Gastrocnemius medialis (tissue), 4 donors: ENCODE results near the gene MTIF3. TPM values are rescaled to one million over a fixed set of nuclear protein-coding genes. Genes with fewer than 3 reads are reported as not detected.

ENCODE experiments used
- ATAC-seq, 2 donors: fragments of 150-250 bp; one replicate each; pipeline ENCODE4 v1.9.1; 2016
- DNase-seq, 2 donors: peaks; one replicate each; pipeline ENCODE4 v3.0.0-alpha.2; 2019
- H3K27ac ChIP-seq, 4 donors: fragments of 200-600 bp; sonication (generic); 1 replicate in 1 of 4; 2 replicates in 3 of 4; pipeline ENCODE4 v1.5.1; 2016 to 2018; ENCODE audit warnings: mild to moderate bottlenecking in 2 of 4, moderate library complexity in 1 of 4
- H3K27me3 ChIP-seq, 3 donors: fragments of 200-600 bp; sonication (generic) in 2 of 3; 1 replicate in 1 of 3; 2 replicates in 2 of 3; pipeline versions ENCODE4 v1.5.1 to v1.6.0; 2016 to 2019; ENCODE audit warnings: mild to moderate bottlenecking in 1 of 3, moderate library complexity in 1 of 3
- H3K36me3 ChIP-seq, 2 donors: fragments of 200-600 bp; sonication (generic) in 1 of 2; one replicate each; pipeline ENCODE4 v1.5.1; 2017 to 2018
- H3K4me1 ChIP-seq, 2 donors: fragments of 200-600 bp; sonication (generic) in 1 of 2; one replicate each; pipeline ENCODE4 v1.5.1; 2016 to 2017; ENCODE audit warnings: mild to moderate bottlenecking in 2 of 2
- H3K4me3 ChIP-seq, 4 donors: fragments of 200-600 bp; sonication (generic) in 3 of 4; 1 replicate in 1 of 4; 2 replicates in 3 of 4; pipeline ENCODE4 v1.5.1; 2016 to 2019; ENCODE audit warnings: mild to moderate bottlenecking in 2 of 4
- H3K9me3 ChIP-seq, 3 donors: fragments of 200-600 bp; sonication (generic) in 2 of 3; 1 replicate in 1 of 3; 2 replicates in 2 of 3; pipeline ENCODE4 v1.5.1; 2016 to 2019
- CTCF ChIP-seq, 5 experiments: fragments of 450-650 bp in 3 of 5; fragments of 200-600 bp in 2 of 5; sonication (generic) in 2 of 5; IDR thresholded peaks in 4 of 5; conservative IDR thresholded peaks in 1 of 5; 1 replicate in 4 of 5; 2 replicates in 1 of 5; pipeline ENCODE4 v1.5.1; 2016 to 2019; ENCODE audit warnings: antibody characterized with exemption in 5 of 5, mild to moderate bottlenecking in 3 of 5, moderate library complexity in 3 of 5
- POLR2A ChIP-seq, 2 donors: fragments of 450-650 bp; IDR thresholded peaks; one replicate each; pipeline ENCODE4 v1.6.1; 2017; ENCODE audit warnings: antibody characterized with exemption in 2 of 2, mild to moderate bottlenecking in 2 of 2, moderate library complexity in 2 of 2
- in situ Hi-C, 4 donors: fragments of 200-750 bp; cut with MboI; loops; one replicate each; pipeline versions ENCODE4 v1.15.0 to v1.8.0; 2017; ENCODE audit warnings: low sequenced_read_pairs in 4 of 4
- intact Hi-C: fragments of 100-400 bp; cut with DNase I; formaldehyde crosslinking; loops from one replicate; pipeline ENCODE4 v1.15.1; 2023; ENCODE audit warnings: low total_unique reads
- total RNA-seq, 4 donors: library from RNA; depleted of rRNA; stranded (reverse); fragments of >200 nt; gene quantifications; one replicate each; pipeline versions ENCODE4 v1.1.0 to v1.2.3, GENCODE V29; 2016

The MTIF3 gene, protein sequence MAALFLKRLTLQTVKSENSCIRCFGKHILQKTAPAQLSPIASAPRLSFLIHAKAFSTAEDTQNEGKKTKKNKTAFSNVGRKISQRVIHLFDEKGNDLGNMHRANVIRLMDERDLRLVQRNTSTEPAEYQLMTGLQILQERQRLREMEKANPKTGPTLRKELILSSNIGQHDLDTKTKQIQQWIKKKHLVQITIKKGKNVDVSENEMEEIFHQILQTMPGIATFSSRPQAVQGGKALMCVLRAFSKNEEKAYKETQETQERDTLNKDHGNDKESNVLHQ
- 100 to 1,000 TPM in 2 of 4 donors, 10 to 100 TPM in 2; 73.9 to 113 (median 89.1) TPM for total RNA-seq

DNA sequence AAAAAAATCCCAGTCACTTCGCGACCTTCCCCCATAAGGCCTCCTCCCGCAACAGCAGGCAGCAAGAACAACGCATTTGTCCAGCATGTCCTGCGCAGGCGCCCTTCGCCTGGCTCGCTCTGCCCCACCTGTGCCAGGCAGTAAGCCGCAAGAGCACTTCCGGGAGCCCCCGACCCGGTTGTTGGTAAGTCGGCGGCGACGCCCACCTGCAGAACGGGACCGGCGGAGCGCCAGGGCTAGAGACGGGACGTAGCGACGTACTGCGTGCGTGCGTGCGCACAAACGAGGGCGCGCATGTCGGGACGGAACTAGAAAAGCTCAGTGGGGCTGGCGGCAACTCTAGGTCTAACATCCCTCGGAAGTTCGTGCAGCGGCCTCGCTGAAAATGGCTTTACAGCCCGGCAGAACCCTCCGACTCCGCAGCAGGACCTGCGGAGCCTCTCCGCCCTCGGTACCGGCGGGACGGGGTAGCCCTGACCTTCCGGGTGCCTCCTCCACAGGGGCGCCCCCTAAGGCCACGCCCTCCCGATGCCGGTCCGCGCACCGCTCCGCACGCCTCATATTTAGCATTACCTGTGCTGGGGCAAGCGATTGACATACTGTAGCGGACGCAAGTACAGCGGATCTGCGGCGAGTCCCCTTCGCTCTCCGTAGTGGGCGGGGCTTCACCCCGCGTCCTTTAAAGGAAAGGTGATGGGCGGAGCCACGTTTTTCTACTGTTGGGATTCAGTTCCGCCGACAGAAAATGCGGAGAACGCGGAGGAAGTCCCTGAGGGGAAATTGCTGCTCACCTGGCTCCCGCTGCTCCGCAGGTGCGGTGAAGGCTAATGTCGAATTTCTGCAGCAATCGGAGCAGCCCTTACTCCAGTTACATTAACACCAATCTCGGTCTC is at the start of gene MTIF3:
TSS of gene MTIF3 (minus strand) at position 629 of the 893 bp plus-strand sequence. CDS start 10,116 bp downstream, outside the sequence.
- peak; percentile 91 to 96 for DNase-seq
- intact Hi-C loops (loop anchor here (1.0 to 5.0 kb wide), 6 partner anchors 26 to 687 kb away; partner anchors contain the start of genes GTF3A, LNX2, PAN3 and USP12), in situ Hi-C loops (loop anchor here in 3 of 4 donors (10.0 to 25.0 kb wide), 4 partner anchors 162 to 687 kb away; partner anchors contain the start of genes RASL11A (in 2 of the 3), RPL21 (in 2 of the 3), LNX2 (in 1 of the 3) and PAN3 (in 1 of the 3))
- Histone ChIP-seq H3K27ac (peak within 1 kb of the TSS; percentile 88 to 97 (median 93)), H3K4me1 (peaks cover 33 to 47% of the 10 kb centered on the region in 2 donors), H3K27me3 (no peaks in the 10 kb centered on the region), H3K36me3 (no peaks in the 10 kb centered on the region), H3K4me3 (peak within 1 kb of the TSS; percentile 57 to 93 (median 75)), H3K9me3 (no peaks in the 10 kb centered on the region)
- peak; percentile 79 to 85 for ATAC-seq
- TF ChIP-seq POLR2A (IDR thresholded peaks at IDR 0.05): peak; percentile 60 to 78
- no peak for TF ChIP-seq CTCF (IDR thresholded peaks at IDR 0.05 in 4 of 5, conservative IDR thresholded peaks at IDR 0.05 in 1 of 5)

GRCh38 chr13:27497563-27498230 is 47.3 kb upstream of the MTIF3 start:
- Histone ChIP-seq H3K4me1 (no peaks in the 10 kb centered on the region), H3K4me3 (no peak overlapping the region), H3K36me3 (no peaks in the 10 kb centered on the region), H3K27ac (no peak overlapping the region), H3K27me3 (peaks cover 0 to 2% (median 0%) of the 10 kb centered on the region in 3 donors), H3K9me3 (no peaks in the 10 kb centered on the region)
- in situ Hi-C loops (no loop called here), intact Hi-C loops (no loop called here)
- ATAC-seq (no peak), DNase-seq (no peak)
- TF ChIP-seq CTCF (IDR thresholded peaks at IDR 0.05 in 4 of 5, conservative IDR thresholded peaks at IDR 0.05 in 1 of 5) (no peak), POLR2A (IDR thresholded peaks at IDR 0.05) (no peak)

GRCh38 chr13:27496536-27497273 is 46.3 kb upstream of the MTIF3 start:
- in situ Hi-C loops (no loop called here), intact Hi-C loops (no loop called here)
- H3K27me3 ChIP-seq: peaks cover 0 to 2% (median 0%) of the 10 kb centered on the region in 3 donors
- DNase-seq: no peak
- H3K9me3 ChIP-seq: no peaks in the 10 kb centered on the region
- H3K4me3 ChIP-seq: no peak overlapping the region
- no peaks in the 10 kb centered on the region for H3K36me3 ChIP-seq
- no peaks in the 10 kb centered on the region for H3K4me1 ChIP-seq
- TF ChIP-seq CTCF (IDR thresholded peaks at IDR 0.05 in 4 of 5, conservative IDR thresholded peaks at IDR 0.05 in 1 of 5) (no peak), POLR2A (IDR thresholded peaks at IDR 0.05) (no peak)
- no peak for ATAC-seq
- no peak overlapping the region for H3K27ac ChIP-seq

DNA sequence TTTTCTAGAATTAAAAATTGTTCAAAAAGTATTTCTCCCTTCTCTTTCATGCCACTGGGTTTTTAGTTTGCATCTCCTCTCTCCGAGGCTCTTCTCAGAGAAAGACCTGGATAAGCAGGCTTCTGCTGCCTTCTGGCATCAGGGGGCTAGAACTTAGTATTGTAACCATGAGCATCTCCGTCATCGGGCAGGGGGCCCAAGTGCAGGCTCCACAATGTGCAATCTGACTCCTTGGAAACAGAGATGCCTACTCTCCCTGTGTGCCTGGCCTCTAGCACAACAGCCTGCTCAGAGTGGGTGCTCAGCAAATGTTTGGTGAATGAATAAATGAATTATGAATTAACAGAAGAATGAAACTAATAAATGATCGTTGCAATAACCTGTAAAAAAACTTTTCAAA is 45.6 kb upstream of the MTIF3 start:
- Histone ChIP-seq H3K36me3 (no peaks in the 10 kb centered on the region), H3K27me3 (no peaks in the 10 kb centered on the region), H3K4me1 (no peaks in the 10 kb centered on the region), H3K27ac (no peak overlapping the region), H3K4me3 (no peak overlapping the region), H3K9me3 (no peaks in the 10 kb centered on the region)
- no peak for DNase-seq
- intact Hi-C loops: no loop called here
- ATAC-seq: no peak
- no peak for TF ChIP-seq CTCF (IDR thresholded peaks at IDR 0.05 in 4 of 5, conservative IDR thresholded peaks at IDR 0.05 in 1 of 5)
- TF ChIP-seq POLR2A (IDR thresholded peaks at IDR 0.05): no peak
- in situ Hi-C loops: no loop called here
